Effector CD8-positive, alpha-beta T cell (primary cell): ENCODE data around the gene CYGB.

Experiments used
- DNase-seq: peaks from one replicate; lab custom pipeline; 2025; lab: John Stamatoyannopoulos, UW

The CYGB gene

DNA sequence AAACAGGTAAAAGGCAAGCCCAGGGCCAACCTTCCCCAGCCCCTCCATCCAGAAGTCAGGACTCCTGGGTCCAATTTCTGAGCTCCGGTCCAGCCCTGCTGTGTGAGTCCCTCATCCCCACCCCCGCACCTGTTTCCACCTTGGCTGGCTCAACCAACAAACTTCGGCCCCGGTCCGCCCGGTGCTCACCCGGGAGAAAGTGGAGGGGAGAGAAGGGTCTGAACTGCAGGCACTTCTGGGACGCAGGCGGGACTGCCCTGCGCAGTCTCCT is 36.8 kb downstream of the CYGB start:
- DNase-seq = no peak

DNA sequence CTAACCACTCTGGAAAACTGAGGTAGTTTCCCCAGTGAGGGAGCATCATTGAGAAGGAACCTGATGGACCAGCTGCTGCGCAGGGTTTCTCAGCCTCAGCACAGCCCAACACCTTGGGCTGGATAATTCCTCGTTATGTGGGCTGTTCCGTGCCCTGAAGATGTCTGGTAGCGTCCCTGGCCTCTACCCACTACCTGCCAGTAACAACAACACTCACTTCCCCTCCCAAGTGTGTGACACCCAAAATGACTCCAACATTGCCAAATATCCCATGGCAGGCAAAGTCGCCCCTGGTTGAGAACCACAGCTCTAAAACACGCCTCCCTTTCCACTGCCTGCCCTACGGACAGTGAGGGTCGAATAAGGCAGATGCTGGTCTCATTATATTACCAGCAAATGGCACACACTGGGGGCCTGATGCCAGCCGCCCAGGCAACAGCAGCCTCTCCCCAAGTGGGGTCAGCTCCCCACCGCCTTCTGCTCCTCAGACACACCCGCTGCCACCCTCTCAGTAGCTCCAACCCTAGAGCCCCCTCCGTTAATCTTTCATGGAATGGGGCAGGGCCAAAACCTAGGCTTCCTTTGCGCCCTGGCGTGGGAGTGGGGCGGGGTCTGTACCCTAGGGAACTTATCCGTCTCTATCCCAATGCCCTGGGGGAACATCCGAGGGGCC is 37.3 kb downstream of the CYGB start:
- DNase-seq = no peak

- DNase-seq = no peak
Observed at GRCh38 chr17:76499267-76499667, 38.2 kb downstream of the CYGB start.

DNA sequence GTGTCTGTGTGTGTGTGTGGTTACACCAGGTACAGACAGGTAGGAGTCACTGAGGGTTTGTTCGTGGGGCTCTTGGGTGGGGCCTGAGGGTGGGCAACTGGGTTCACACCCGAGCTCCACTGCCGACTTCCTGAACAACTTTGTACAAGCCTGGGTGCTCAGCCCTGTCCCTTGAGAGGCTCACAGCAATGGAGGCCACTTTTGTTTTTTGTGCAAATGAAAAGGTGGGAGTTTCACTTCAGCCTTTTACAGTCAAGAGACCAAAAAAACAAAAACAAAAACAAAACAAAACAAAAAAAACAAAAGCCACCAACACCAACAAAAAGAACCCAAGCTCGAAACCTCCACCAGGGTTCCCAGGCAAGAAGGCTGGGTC is 38.6 kb downstream of the CYGB start:
- DNase-seq = no peak

GRCh38 chr17:76497979-76498875 is 39.3 kb downstream of the CYGB start:
- DNase-seq = no peak

DNA sequence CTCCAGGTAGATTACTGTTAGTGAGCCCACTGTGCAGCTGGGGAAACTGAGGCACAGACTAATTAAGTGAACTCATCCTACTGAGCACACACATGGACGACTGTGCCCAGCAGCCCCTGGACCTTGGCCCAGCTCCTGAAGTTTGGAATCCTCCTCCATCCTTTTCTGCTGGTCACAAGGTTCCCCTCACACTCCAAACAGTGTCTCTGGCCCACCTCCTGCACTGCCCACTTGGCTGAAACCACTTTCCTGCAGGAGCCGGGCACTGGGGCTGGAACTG is 39.9 kb downstream of the CYGB start:
- no peak for DNase-seq

DNA sequence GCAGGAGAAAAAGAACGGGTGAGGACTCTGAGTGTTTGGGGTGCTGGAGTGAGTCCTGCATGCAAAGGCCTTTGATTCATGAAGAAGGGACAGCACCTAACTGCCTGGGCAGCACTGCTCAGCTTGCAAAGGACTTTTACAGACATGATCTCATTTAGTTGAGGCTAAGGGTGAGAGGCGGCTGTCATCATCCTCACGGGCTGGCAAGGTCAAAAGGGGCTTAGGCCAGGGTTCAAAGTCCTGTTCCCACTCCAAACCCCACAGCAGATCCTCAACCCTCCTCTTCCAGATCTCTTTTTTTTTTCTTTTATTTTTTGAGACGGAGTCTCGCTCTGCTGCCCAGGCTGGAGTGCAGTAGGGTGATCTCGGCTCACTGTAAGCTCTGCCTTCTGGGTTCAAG is 41.0 kb downstream of the CYGB start:
- no peak for DNase-seq

DNA sequence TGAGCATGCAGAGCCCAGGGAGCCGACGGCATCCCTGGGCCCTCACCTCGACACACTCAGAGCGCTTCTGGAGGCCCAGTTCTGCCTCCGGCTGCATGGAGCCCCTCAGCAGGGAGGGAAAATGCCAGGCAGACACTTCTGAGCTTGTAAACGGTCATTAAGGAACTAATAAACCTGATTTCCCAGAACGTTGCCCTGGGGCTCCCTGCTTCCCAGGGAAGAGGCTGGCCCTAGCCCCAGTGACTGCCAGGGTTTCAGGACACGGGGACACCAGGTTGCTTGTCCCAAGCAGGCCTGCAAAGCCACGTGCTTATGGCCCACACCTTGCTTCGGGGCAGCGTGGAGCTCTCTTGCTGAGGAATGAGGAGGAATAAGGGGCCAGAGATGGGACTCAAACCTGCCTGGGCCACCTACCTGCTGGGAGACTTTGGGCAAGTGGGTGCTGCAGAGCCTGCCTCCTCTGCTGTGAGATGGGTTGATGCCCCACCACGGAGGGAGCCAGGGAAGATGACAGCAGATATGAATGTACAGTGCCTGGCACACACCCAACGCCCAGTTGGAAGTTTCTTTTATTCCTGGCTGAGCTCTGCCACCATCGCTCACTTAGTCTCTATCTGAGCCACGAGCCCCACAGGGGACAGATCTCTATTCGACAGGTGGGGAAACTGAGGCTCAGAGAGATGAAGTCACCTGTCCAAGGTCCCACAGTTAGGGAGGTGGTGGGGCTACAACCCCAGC is 41.7 kb downstream of the CYGB start:
- no peak for DNase-seq

DNA sequence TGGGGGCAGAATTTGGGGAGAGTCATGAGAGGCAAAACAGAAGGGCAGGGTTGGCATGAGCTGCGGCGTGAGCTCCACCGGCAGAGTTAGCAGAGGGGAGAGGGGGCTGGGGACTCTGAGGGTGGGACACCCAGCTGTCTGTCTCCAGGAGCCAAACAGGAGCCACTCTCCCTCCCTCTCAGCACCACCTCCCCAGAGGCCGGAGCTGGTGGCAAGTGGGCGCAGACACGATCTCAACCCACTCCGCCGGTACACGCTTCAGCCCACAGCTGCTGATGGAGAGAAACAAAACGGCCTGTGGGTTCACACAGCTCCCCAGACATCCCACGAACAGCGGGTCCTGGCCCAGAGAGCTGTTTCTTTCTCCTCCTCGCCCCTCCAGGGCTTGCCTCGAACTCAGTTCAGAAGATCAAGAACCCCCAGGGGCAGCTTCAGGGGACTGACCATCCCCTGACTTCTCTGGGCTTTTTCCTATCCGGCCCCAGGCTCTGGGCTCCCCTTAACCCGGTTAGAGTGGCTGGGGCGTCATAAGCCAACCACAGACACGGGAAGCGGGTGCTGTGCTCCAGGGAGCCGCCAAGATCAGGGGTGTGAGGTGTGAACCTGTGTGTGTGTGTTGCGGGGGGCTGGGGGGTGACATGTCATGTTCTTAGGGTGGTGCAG is 43.9 kb downstream of the CYGB start:
- no peak for DNase-seq

GRCh38 chr17:76492989-76493501 is 44.5 kb downstream of the CYGB start:
- DNase-seq = no peak

DNA sequence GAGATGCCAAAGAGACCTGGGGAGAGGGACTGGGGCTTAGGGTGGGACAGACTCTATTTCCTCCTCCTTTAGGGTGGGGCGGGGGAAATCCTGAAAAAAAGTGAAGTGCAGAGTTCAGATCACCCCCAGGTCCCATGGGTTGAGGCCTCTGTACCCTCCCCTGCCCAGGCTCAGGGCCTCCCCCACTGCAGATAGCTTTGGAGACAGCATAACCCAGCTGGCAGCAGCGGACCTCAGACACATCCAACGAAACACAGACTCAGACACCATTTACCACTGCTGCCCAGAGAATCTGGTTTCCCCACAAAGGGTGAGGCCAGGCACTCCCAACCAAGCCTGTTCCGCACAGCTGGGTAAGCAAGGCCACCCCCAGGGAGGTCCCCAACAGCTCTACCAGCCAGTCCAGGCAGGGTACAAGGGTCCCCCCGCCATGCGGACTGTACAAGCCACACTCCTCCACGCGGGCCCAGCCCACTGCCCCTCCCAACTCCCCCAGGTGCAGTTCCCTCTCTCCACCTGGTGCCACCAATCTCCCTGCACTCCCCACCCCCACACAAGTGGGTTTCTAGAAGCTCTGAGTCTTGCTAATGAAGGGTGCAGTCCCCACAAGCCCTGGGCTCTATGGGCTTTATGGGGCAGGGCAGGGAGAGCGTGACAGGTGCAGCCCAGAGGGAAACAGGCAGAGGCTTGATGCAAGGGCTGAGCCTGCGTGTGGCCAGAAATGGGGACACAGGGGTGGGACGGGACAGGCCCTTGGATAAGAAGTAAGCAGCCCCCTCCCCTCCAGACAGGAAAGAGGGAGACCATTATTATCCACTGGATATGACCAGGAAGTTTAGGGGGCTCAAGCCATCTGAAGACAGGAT is 45.2 kb downstream of the CYGB start:
- no peak for DNase-seq

- no peak for DNase-seq
Observed at GRCh38 chr17:76491271-76492122, 46.0 kb downstream of the CYGB start.

GRCh38 chr17:76490112-76490710 is 47.3 kb downstream of the CYGB start:
- DNase-seq = no peak

DNA sequence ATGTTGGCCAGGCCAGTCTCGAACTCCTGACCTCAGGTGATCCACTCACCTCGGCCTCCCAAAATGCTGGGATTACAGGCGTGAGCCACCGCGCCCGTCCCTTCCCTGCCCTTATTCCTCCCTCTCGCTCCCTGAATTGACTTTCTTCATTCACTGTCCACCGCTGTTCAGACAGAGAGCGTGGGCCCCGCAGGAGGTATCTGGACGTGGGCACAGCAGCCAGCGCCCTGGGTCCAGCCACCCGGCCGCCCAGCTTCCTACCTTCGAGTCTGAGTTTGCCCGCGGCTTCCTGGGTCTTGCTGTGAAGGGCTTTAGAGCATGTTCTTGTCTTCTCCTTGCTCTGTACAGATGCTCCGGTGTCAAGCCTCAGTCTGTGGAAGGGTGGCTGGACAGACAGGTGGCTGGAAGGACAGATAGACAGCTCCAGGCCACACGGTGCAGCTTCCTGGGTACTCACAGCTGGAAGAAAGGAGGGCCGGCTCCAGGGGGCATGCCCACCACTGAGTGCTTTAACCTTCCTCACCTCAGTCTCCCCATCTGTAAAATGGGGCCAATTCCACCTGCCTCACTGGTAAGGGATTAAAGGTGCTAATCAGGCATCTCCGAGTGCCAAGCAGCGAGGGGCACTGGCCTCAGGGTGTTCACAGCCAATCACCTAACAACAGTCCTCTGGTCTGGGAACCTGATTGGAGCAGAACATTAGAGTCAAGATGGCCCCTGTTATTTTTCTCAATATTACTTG is 49.9 kb downstream of the CYGB start:
- no peak for DNase-seq

- DNase-seq = no peak
Observed at GRCh38 chr17:76485569-76485968, 51.9 kb downstream of the CYGB start.

GRCh38 chr17:76484228-76484725 is 53.2 kb downstream of the CYGB start:
- DNase-seq = no peak

- DNase-seq = no peak
Observed at GRCh38 chr17:76481071-76481655, 56.3 kb downstream of the CYGB start.

- no peak for DNase-seq
Observed at GRCh38 chr17:76480632-76481031, 56.9 kb downstream of the CYGB start.

- DNase-seq = no peak
Observed at GRCh38 chr17:76479515-76480060, 57.9 kb downstream of the CYGB start.
